ENCODE data around the gene SLC25A13.
"Not testable (repeated sequence)": the region's sequence is repeated elsewhere in the genome, so short reads cannot be mapped to it uniquely, and the experiment has no call there.

The SLC25A13 gene

DNA sequence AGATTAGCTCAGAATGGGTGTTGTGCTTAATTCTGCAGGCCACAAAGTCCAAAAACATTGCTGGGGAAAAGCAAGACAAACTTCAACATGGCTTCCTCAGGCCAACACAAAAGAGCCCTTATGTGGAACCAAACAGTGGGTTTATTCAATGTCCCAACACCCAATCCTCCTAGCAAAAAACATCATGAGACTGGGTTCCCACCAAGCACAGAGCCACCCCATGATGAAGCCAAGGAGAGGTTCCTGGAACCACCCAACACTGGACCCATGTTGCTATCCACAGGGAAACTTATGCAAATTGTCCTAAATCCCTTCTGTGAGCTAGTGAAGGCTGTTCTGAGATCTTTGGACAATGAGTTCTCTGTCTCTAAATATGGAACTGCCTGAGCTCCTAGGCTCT is 24.0 kb downstream of the SLC25A13 start:
- DNase-seq, result no peak

DNA sequence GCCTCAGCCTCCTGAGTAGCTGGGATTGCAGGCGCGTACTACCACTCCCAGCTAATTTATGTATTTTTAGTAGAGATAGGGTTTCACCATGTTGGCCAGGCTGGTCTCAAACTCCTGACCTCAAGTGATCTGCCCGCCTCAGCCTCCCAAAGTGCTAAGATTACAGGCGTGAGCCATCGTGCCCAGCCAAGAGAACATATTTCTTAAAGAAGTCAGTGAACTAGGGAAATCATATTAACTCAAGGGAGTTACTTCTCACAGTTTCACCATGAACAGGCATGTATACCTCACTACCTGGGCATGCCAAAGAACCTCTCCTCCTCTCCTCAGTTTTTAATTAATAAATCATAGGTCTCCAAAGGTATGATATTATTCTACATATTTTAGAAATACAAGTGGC is 24.5 kb downstream of the SLC25A13 start:
- not testable (repeated sequence) for DNase-seq

GRCh38 chr7:96293911-96294310 is 28.0 kb downstream of the SLC25A13 start:
- not testable (repeated sequence) for DNase-seq

DNA sequence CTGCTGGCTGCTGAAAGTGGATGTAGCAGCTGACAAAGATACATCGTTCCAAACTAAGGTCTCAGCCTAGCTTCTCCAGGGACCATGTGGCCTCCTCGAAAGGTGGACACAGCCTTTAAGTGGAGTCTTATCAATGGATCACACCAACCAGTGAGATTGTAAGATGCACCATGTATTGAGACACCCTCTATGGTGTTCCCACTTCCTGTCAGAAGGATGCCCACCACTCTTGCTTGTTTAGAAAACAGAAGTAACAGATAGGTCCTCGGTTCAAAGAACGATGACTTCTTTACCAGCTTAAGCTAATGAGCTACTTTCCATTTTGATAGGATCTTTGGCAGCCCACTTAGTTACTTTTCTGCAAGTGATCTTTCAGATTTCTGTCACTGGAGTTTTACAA is 34.3 kb downstream of the SLC25A13 start:
- no peak for DNase-seq

DNA sequence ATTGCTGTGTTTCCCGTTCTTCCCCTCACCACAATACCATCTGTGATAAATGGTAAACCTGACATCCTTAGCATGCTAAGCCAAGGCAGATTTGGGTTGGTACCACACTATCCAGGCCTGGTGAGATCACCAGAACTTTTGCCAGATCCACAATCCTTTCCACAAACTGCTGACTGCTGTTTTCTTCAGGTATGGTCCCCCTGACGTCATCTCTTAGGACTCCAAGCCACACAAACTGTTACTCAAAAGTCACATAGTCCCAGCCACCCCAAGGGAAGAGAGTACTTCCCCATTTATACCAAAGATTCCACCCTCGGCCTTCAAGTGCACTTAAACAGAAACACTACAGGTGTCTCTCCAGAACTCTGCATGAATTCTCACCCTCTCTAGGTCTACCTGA is 34.8 kb downstream of the SLC25A13 start:
- no peak for DNase-seq

DNA sequence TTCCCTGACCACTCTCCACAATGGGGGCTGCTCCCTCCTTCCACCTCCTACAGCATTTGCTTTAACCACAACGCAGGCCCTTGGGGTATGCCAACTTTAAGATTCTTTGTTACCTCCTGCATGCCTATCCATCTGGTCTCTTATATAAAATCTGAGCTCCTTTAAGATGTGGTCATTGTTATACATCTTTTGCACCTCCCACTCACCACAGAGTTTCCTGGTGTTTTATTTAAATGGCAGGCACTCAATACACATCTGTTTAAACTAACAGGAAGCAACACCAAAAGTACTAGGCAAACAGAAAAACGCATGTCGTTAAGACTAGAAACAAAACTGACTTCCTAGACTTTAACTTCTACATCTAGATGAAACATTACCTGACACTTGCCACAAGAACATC is 36.3 kb downstream of the SLC25A13 start:
- no peak for DNase-seq

GRCh38 chr7:96284835-96285234 is 37.1 kb downstream of the SLC25A13 start:
- no peak for DNase-seq

DNA sequence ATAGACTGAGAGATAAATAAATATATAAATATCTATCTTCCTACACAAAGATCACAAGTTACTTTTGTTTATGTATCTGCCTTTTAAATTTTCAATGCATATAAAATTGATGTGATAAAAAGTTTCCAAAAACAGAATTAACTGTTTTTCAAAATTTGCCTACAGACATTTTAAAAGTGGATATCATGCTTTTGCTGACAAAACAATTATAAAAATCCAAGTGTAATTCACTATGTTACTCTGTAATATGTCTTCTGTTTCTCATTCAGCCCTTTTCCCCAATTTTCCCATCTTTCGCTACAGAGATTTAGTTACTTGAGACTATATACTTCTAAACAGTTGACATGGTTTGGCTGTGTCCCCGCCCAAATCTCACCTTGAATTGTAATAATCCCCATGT is 37.7 kb downstream of the SLC25A13 start:
- DNase-seq, result no peak

DNA sequence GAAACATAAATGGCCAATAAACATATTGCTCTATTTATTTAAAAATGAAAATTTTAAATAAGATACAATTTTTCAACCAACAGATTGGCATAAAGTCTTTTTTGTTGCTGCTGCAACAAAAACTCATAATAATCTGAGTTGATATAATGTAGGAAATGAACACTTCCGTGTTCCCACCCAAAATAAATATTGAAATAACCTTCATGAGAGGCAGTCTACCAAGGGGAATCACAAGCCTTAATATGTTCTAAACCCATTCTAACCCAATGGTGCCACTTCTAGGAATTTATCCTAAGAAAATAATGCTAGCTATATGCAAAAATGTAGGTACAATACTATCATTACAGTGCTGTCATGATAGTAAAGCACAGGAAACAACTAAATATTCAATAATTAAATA is 39.1 kb downstream of the SLC25A13 start:
- DNase-seq, result no peak

GRCh38 chr7:96277921-96278320 is 44.0 kb downstream of the SLC25A13 start:
- no peak for DNase-seq

DNA sequence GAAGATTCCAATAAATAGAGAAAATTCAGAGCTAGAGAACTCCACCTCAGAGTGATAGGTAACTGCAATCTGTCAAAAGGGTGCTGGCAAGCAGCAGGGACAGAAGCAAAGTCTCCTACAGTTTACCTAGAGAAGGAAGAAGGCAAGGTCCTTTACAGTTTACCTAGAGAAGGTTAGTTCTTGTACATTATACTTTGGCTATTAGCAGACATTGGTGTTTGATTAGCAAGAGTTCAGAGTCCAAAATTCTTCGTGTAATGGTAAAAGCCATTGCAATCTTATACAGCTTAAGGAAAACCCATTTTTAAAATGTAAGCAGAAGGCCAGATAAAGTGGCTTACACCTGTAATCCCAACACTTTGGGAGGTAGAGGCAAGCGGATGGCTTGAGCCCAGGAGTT is 45.9 kb downstream of the SLC25A13 start:
- no peak for DNase-seq

DNA sequence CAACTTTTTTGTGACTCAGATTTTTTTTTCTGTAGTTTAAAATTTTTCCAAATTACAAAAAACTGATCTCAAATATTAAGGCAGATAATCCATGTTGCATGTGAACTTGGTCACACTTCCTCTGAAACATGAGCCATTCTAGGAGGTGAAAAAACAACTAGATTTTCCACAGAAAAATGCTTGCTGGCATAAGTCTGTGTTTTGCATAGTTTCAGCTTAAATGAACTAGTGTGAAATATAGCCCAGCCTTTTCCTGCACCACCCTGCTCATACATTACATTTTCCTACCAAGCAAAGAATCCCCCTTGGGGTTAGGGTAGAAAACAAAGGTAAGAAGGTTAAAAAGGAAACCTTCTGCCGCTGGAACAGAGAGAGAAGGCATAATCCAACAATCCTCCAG is 48.2 kb downstream of the SLC25A13 start:
- DNase-seq, result no peak

DNA sequence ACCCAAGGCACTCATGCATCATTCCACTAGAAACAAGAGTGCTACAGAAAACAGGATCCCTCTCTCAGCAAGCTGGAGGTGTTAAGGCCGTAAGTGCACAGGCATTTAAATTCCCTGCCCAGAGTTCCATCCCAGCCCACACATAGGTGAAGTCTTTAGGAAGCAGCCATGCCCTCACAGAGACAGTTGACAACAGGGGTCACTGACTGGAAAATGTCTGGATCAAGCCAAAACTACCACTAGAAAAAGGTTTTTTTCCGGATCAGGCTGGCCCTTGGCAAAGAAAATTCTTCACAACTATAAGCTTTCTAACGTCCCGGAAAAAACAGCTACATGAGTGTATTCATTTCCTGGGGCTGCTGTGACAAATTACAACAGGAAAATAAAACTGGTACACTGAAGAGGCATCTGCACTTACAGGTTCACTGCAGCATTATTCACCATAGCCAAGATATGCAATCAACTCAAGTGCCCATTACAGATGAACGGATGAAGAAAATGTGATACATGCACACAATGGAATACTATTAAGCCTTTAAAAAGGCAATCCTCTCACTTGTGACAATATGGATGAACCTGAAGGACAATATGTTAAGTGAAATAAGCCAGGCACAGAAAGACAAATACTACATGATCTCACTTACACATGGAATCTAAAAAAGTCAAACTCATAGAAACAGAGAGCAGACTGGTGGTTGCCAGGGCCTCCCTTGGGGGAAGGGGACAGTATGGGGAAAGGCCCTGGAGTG is 52.5 kb downstream of the SLC25A13 start:
- DNase-seq, result no peak

DNA sequence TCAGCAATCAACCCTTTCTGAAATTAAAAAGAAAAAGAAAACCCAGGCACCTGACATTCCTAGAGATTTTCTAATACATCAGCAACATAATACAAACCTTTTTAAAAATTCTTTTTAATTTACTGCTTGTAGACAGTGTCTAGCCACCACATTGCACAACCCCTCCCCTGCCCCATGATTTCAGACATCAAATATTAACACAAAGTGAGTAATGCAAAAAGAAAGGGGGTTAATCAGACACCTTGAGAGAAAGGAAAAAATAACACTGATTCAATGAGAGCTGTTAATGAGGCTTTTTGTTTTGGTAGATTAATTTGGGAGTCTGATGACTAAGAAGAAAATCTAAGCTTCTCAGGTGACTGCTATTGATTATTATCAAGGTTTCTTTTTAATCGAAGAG is 55.3 kb downstream of the SLC25A13 start:
- no peak for DNase-seq

DNA sequence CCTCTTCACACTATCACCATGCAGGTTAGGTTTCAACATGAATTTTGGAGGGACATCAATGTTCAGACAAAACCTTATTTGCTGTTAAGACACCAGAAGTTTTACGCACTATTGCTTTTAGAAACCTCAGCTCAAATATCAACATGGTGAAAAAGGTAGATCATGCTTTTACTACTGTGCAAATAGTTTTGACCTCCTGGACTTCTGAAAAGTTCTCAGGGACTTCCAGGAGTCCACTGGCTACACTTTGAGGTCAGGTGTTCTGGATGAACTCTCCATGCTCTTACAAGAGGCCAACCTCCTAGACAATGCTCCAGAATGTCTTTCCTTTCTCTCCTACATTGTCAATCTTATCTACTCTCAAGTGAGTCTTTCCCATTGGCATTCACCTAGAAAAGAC is 55.9 kb downstream of the SLC25A13 start:
- DNase-seq, result no peak

DNA sequence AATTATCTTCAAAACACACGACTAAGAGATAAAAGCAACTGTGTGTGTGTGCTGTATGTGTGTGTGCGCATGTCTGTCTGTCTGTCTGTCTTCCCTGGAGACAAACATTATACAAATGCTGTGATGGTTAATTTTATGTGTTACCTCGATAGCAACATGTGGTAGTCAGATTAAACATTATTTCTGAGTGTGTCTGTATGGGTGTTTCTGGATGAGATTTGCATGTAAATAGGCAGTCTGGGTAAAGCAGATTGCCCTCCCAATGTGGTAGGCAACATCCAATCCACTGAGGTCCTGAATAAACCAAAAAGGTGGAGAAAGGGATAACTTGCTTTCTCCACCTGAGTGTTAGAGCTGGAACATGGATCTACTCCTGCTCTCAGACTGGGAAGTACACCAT is 67.9 kb downstream of the SLC25A13 start:
- DNase-seq, result no peak

GRCh38 chr7:96253441-96253840 is 68.5 kb downstream of the SLC25A13 start:
- no peak for DNase-seq

GRCh38 chr7:96250776-96251361 is 71.0 kb downstream of the SLC25A13 start:
- DNase-seq, result no peak

DNA sequence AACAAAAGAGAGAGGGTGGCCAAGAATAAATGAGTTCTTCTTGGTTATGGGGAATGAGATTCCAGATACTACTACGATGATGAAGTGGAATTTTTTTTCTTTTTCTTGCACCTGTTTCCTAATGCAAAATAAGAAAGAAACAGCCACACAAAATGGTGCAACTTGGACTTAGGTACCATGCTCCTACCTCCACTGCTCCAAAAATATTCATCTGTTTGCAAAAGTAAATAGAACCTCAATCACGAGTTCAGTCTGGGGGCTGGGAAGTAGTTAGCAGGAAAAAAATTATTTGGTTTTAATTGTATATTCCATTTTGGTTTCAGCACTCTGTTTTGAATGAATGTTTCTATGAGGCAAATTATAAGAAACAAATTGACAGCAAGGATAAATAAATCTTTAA is 73.5 kb downstream of the SLC25A13 start:
- no peak for DNase-seq

GRCh38 chr7:96246919-96247318 is 75.0 kb downstream of the SLC25A13 start:
- DNase-seq, result peak; percentile 15

DNA sequence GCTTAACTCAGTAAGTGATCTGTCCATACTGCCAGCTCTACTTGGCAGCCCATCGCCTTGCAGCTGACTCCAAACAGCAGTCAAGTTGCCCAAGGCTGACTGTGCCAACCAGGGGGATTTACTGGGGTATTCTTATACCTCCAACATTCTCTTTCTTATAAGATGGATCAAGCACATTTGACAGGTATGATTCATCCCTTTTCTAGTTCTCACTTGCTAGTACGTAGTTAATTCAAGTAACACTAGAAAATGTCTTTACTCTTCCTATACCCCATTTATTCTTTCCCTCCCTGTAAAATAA is 77.0 kb downstream of the SLC25A13 start:
- no peak for DNase-seq

DNA sequence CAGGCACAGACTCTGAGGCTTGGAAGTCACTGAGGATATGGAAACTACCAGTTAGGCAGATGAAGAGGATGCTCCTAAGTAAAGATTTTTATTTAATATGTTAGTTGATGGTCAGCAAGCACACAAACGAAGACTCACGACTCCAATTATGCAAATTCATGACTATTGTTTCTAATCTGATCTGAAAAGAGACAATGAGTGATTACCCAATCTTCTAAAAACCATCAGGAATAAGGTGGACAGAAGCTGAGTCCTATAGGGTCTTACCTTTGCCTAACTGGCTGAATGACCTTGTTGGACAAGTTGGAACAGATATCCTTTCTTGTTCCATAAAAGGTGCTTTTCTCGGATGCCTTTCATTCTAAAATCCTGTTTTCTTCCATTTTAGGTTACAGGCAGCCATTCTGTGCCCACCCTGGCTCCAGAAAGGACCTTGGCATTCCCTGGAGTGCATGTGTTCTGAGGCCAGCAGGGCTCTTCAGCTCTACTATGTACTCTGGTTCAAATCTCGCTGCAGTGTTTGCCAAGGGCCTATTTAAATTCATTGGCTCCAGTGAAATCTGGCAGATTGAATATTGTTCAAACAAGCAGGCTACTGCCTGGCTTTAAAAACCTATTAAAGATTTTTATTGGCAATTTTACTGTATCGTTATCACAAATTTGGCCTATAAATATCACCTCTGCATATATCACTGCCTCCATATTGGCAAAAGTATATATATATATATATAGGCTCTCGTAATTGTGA is 77.5 kb downstream of the SLC25A13 start:
- no peak for DNase-seq

GRCh38 chr7:96243241-96243640 is 78.7 kb downstream of the SLC25A13 start:
- DNase-seq, result no peak

DNA sequence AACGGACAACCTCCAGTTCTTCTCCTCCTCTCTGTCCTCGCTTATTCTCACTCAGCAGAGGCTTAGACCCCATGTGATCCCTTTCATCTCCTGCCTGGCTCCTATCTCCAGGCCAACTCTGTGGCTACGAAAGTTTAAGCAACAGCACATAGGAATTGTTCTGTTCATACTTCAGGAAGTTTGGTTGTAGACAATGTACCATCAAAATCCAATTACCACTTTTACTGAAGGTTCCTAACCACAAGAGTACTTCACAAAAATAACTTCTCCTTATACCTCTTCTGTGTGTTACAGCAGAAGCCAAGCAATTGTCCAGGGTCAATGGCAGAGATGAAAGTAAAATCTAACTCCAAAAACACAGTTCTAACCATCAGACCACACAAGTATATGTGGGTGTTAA is 80.0 kb downstream of the SLC25A13 start:
- DNase-seq, result peak; percentile 21

Measured in DMS79 treated with DMSO at 0.1 percent for 48 hours (cell line).